HUES64 (cell line): ENCODE measurements around the gene CCDC192.

Experiments
- H3K27ac ChIP-seq: 2 replicates; pipeline ENCODE4 v1.7.0; 2013; ENCODE audit warnings: low read depth, low read length, inconsistent platforms
- H3K27me3 ChIP-seq: 2 replicates; pipeline ENCODE4 v1.6.1; 2013; ENCODE audit warnings: mild to moderate bottlenecking, low read length; ENCODE audit not compliant: insufficient read depth
- H3K36me3 ChIP-seq: 2 replicates; pipeline ENCODE4 v1.6.1; 2013; ENCODE audit warnings: mild to moderate bottlenecking, low read length; ENCODE audit not compliant: insufficient read depth
- H3K4me1 ChIP-seq: 2 replicates; pipeline ENCODE4 v1.6.1; 2013; ENCODE audit warnings: mild to moderate bottlenecking, low read length, moderate library complexity; ENCODE audit not compliant: insufficient read depth
- H3K4me3 ChIP-seq: 2 replicates; pipeline ENCODE4 v1.5.1; 2013; ENCODE audit warnings: mild to moderate bottlenecking, low read length, moderate library complexity
- H3K9ac ChIP-seq: 2 replicates; pipeline ENCODE4 v1.6.1; 2013; ENCODE audit warnings: mild to moderate bottlenecking, low read depth, low read length
- H3K9me3 ChIP-seq: 2 replicates; pipeline ENCODE4 v1.6.1; 2013; ENCODE audit warnings: low read depth, low read length; ENCODE audit not compliant: insufficient read depth
- WGBS: fragments of 150-250, 120-280 bp; methylation state at CpG from one replicate; pipeline ENCODE4 v1.1.7; 2013; ENCODE audit warnings: missing lambda C conversion rate; 5-methylcytosine and 5-hydroxymethylcytosine counted together

CCDC192 gene

GRCh38 chr5:127909821-127910220 lies 206.6 kb downstream of the CCDC192 start:
- WGBS = 85% methylated on average over 1 of the region's 1 CpG
- Histone ChIP-seq H3K27ac (no peak overlapping the region), H3K4me1 (no peaks in the 10 kb centered on the region)

GRCh38 chr5:127910307-127910956 lies 207.2 kb downstream of the CCDC192 start:
- H3K36me3 ChIP-seq = no peaks in the 10 kb centered on the region
- 94% methylated on average over 2 of the region's 2 CpGs for WGBS
- no peaks in the 10 kb centered on the region for H3K9me3 ChIP-seq
- H3K9ac ChIP-seq = no peak overlapping the region
- H3K4me1 ChIP-seq = no peaks in the 10 kb centered on the region
- H3K27ac ChIP-seq = no peak overlapping the region
- H3K4me3 ChIP-seq = no peak overlapping the region
- H3K27me3 ChIP-seq = no peaks in the 10 kb centered on the region

More at GRCh38 chr5:127909821-127910220, 206.6 kb downstream of the CCDC192 start:
- Histone ChIP-seq H3K36me3 (no peaks in the 10 kb centered on the region), H3K9ac (no peak overlapping the region), H3K9me3 (no peaks in the 10 kb centered on the region), H3K4me3 (no peak overlapping the region), H3K27me3 (no peaks in the 10 kb centered on the region)

GRCh38 chr5:127911619-127912018 lies 208.4 kb downstream of the CCDC192 start:
- H3K27me3 ChIP-seq = no peaks in the 10 kb centered on the region
- H3K27ac ChIP-seq = no peak overlapping the region
- no peaks in the 10 kb centered on the region for H3K9me3 ChIP-seq
- WGBS = 92% methylated on average over 2 of the region's 2 CpGs
- H3K36me3 ChIP-seq = no peaks in the 10 kb centered on the region
- no peak overlapping the region for H3K4me3 ChIP-seq
- no peak overlapping the region for H3K9ac ChIP-seq
- H3K4me1 ChIP-seq = no peaks in the 10 kb centered on the region

GRCh38 chr5:127912411-127912810 lies 209.2 kb downstream of the CCDC192 start:
- 90% methylated on average over 3 of the region's 3 CpGs for WGBS
- Histone ChIP-seq H3K4me3 (no peak overlapping the region), H3K27ac (no peak overlapping the region), H3K36me3 (no peaks in the 10 kb centered on the region), H3K27me3 (no peaks in the 10 kb centered on the region), H3K9me3 (no peaks in the 10 kb centered on the region), H3K9ac (no peak overlapping the region), H3K4me1 (no peaks in the 10 kb centered on the region)

GRCh38 chr5:127916885-127917573 lies 213.8 kb downstream of the CCDC192 start:
- Histone ChIP-seq H3K9ac (no peak overlapping the region), H3K36me3 (no peaks in the 10 kb centered on the region), H3K27me3 (no peaks in the 10 kb centered on the region), H3K9me3 (no peaks in the 10 kb centered on the region), H3K27ac (no peak overlapping the region), H3K4me3 (no peak overlapping the region), H3K4me1 (no peaks in the 10 kb centered on the region)
- 96% methylated on average over 3 of the region's 3 CpGs for WGBS

- no peak overlapping the region for H3K27ac ChIP-seq
- H3K9ac ChIP-seq = no peak overlapping the region
- H3K9me3 ChIP-seq = no peaks in the 10 kb centered on the region
- H3K4me1 ChIP-seq = no peaks in the 10 kb centered on the region
- H3K36me3 ChIP-seq = no peaks in the 10 kb centered on the region
- no peak overlapping the region for H3K4me3 ChIP-seq
- no peaks in the 10 kb centered on the region for H3K27me3 ChIP-seq
- 94% methylated on average over 5 of the region's 5 CpGs for WGBS
Observed at GRCh38 chr5:127919006-127919796, 216.0 kb downstream of the CCDC192 start.

- Histone ChIP-seq H3K4me1 (no peaks in the 10 kb centered on the region), H3K9ac (no peak overlapping the region), H3K9me3 (no peaks in the 10 kb centered on the region), H3K36me3 (no peaks in the 10 kb centered on the region), H3K27ac (no peak overlapping the region), H3K4me3 (no peak overlapping the region), H3K27me3 (no peaks in the 10 kb centered on the region)
Observed at GRCh38 chr5:127919818-127920217, 216.6 kb downstream of the CCDC192 start.

GRCh38 chr5:127920936-127921335 lies 217.7 kb downstream of the CCDC192 start:
- Histone ChIP-seq H3K9ac (no peak overlapping the region), H3K27me3 (no peaks in the 10 kb centered on the region; the same call in 1 of the 2 replicates), H3K36me3 (no peaks in the 10 kb centered on the region)

GRCh38 chr5:127922603-127923002 lies 219.4 kb downstream of the CCDC192 start:
- no peaks in the 10 kb centered on the region for H3K36me3 ChIP-seq
- H3K4me3 ChIP-seq = no peak overlapping the region
- WGBS = 94% methylated on average over 2 of the region's 2 CpGs
- H3K4me1 ChIP-seq = no peaks in the 10 kb centered on the region
- H3K9ac ChIP-seq = no peak overlapping the region
- H3K9me3 ChIP-seq = no peaks in the 10 kb centered on the region
- H3K27me3 ChIP-seq = peaks cover 5% of the 10 kb centered on the region; the same call in 1 of the 2 replicates
- H3K27ac ChIP-seq = no peak overlapping the region

More at GRCh38 chr5:127920936-127921335, 217.7 kb downstream of the CCDC192 start:
- Histone ChIP-seq H3K9me3 (no peaks in the 10 kb centered on the region), H3K27ac (no peak overlapping the region), H3K4me3 (no peak overlapping the region), H3K4me1 (no peaks in the 10 kb centered on the region)

- H3K9me3 ChIP-seq = no peaks in the 10 kb centered on the region
- WGBS = 85% methylated on average over 2 of the region's 2 CpGs
- no peak overlapping the region for H3K27ac ChIP-seq
- no peak overlapping the region for H3K9ac ChIP-seq
- H3K4me3 ChIP-seq = no peak overlapping the region
- H3K27me3 ChIP-seq = peaks cover 10% of the 10 kb centered on the region; the same call in 1 of the 2 replicates
- H3K4me1 ChIP-seq = no peaks in the 10 kb centered on the region
- H3K36me3 ChIP-seq = no peaks in the 10 kb centered on the region
Observed at GRCh38 chr5:127923804-127924570, 220.8 kb downstream of the CCDC192 start.
